H1 (cell line): ENCODE results near the gene ERCC6. TPM values are rescaled to one million over a fixed set of nuclear protein-coding genes. Genes with fewer than 3 reads are reported as not detected.

Source experiments
- BACH1 ChIP-seq: IDR thresholded peaks from 2 replicates; pipeline ENCODE4 v1.6.1; 2012; ENCODE audit warnings: low read length, improper control_type of control experiment
- RNF2 ChIP-seq: fragments of 200-900, 300-1000 bp; sonication (generic); IDR thresholded peaks from 2 replicates; pipeline ENCODE4 v1.7.1; 2016; ENCODE audit warnings: borderline replicate concordance, low read depth, mild to moderate bottlenecking, antibody characterized with exemption, low read length; ENCODE audit not compliant: poor library complexity, severe bottlenecking; ENCODE audit errors: missing control alignments
- polyA plus RNA-seq, 7 experiments: library from polyadenylated mRNA; depleted of rRNA in 3 of 7; stranded (reverse) in 5 of 7; unstranded in 2 of 7; fragments of >200 nt in 5 of 7; fragments of 200-250 nt in 2 of 7; gene quantifications; 1 replicate in 5 of 7; 2 replicates in 1 of 7; 4 replicates in 1 of 7; pipeline versions ENCODE4 v1.2.1 to v1.2.3, GENCODE V29; 2011 to 2013; ENCODE audit warnings: missing spikeins in 2 of 7, mixed read lengths in 2 of 7
- total RNA-seq: library from RNA; stranded (reverse); fragmentation: NEBNext Ultra II Directional; extraction: Animal tissue kit (Norgen Biotek cat#: 25700); gene quantifications from 2 replicates; pipeline ENCODE4 v1.2.1, GENCODE V29; 2021

The ERCC6 gene
- total and polyA plus RNA-seq, 2 of the 8 experiments (the other 6 are each of a cell fraction or from before 2014, with no cell fraction given), result 4.1 to 11.9 TPM

DNA sequence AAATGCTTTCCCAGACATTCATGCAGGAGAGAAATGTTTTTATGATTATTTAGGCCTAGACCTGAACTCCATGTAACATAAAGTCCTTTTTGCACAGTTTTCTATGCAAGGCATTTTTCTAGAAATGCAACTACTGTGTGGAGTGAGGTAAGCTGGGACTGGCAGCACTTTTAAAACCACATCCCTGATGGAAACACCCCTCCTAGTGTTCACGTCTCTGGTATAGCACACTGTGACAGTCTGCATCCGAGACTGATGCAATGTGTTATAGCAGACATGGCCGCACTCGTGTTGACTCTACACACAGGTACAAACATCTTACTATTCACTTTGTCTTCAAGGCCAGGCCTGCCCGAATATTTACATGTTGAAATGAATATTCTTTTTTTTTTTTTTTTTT is 19.3 kb upstream of the ERCC6 start (continued):
- TF ChIP-seq BACH1 (no peak), RNF2 (no peak)
- TF ChIP-seq, all 59 proteins: peak for 0
